GM10266 (cell line): ENCODE results near the gene MYBBP1A.

Experiments used
- DNase-seq: peaks from one replicate; pipeline ENCODE4 v3.0.0; 2012; ENCODE audit errors: extremely low spot score
- CTCF ChIP-seq: IDR thresholded peaks from 2 replicates; pipeline ENCODE4 v1.5.1; 2012; ENCODE audit warnings: mild to moderate bottlenecking, low read depth; ENCODE audit not compliant: control insufficient read depth, insufficient read depth; ENCODE audit errors: missing control alignments

The MYBBP1A gene

GRCh38 chr17:4542003-4542725 lies 13.0 kb downstream of the MYBBP1A start:
- DNase-seq = no peak
- TF ChIP-seq CTCF = no peak

GRCh38 chr17:4541328-4542002 lies 13.7 kb downstream of the MYBBP1A start:
- TF ChIP-seq CTCF = no peak
- no peak for DNase-seq

- TF ChIP-seq CTCF = no peak
- DNase-seq = no peak
Observed at GRCh38 chr17:4540687-4541327, 14.4 kb downstream of the MYBBP1A start.

GRCh38 chr17:4540224-4540651 lies 14.9 kb downstream of the MYBBP1A start:
- no peak for TF ChIP-seq CTCF

GRCh38 chr17:4539576-4540223 lies 15.5 kb downstream of the MYBBP1A start:
- no peak for DNase-seq
- no peak for TF ChIP-seq CTCF

More at GRCh38 chr17:4540224-4540651, 14.9 kb downstream of the MYBBP1A start:
- DNase-seq = no peak

- no peak for TF ChIP-seq CTCF
Observed at GRCh38 chr17:4539025-4539424, 16.2 kb downstream of the MYBBP1A start.

More at GRCh38 chr17:4539025-4539424, 16.2 kb downstream of the MYBBP1A start:
- DNase-seq = no peak
